Measurements from ENCODE around the gene GJA8.
"Not testable (repeated sequence)": the region's sequence is repeated elsewhere in the genome, so short reads cannot be mapped to it uniquely, and the experiment has no call there.

Gene GJA8

DNA sequence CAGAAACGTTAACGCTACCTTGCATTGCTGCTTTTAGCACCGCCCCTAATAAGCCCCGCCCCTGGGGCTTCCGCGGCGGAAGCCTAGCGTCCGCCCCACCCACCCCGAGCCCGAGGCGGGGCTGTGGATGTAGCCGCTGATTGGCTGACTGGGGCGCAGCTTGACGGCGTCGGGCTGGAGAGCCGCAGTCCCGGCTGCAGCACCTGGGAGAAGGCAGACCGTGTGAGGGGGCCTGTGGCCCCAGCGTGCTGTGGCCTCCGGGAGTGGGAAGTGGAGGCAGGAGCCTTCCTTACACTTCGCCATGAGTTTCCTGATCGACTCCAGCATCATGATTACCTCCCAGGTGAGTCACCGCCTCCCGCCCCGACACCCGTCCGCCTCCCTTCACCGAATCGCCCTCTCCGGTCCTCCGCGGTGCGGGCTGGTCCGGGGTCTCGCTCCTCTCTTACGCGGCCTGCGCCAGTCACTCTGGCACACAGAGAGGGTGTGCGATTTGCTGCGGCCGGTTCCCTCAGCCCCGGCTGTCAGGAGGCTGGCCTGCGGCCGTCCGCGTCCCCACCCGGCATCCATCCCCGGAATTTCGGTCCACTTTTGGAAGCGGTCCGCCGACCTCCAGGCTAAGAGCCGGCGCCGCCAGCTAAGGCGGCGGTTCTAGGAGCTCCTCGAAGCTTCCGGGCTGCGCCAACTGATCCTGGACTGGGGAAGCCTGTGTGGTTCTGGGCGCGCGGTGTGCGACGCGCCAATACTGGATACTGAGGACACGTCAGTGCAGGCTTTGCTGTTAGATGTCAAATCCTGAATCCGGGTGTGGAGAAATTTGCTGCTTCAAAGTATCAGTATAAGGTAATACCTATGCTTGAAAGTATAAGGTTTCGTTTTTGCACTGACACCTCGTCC is 25.9 kb downstream of the GJA8 start, which contains the start of gene GPR89B:
Gene GPR89B, plus strand, starts transcription at position 185 of the 897 bp plus-strand sequence. Its CDS starts 117 bp downstream, at position 302.
- peak; percentile 82 to 96 (median 88) for DNase-seq

DNA sequence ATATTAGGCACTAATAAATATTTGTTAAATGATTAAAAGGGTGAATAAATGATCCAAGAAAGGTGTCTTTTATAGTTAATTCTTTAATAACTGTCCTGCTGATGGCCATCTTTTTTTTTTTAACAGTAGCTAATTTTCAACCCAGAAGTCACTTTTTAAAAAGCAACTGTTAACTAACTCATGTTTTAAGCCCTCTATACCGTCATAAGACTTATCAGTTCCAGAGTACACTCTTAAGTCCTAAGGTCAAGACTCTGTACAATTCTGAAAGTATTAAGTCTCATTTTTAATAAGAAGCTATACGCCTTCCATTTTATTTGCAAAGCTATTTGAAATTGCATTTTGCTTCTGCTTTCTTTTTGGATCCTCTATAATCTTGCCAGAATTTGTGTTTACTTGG is 28.5 kb downstream of the GJA8 start:
- not testable (repeated sequence) for DNase-seq

- DNase-seq, result not testable (repeated sequence)
Observed at GRCh38 chr1:147935296-147935695, 32.7 kb downstream of the GJA8 start.

DNA sequence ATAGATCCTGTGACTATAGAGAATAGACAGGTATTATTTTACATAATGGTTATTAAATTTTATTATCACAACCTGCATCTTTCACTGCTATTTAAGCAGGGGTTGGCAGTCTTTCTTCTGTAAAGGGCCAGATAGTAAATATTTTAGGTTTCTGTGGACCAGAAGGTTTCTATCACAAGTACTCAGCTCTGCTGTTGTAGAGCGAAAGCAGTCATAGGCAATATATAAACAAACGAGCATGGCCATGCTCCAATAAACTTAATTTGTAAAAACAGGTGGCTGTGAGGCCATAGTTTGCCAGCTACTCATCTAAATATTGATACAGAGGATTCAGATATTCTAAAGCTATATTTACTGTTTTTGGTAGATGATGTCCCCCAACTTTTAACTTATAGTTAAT is 37.9 kb downstream of the GJA8 start:
- not testable (repeated sequence) for DNase-seq

DNA sequence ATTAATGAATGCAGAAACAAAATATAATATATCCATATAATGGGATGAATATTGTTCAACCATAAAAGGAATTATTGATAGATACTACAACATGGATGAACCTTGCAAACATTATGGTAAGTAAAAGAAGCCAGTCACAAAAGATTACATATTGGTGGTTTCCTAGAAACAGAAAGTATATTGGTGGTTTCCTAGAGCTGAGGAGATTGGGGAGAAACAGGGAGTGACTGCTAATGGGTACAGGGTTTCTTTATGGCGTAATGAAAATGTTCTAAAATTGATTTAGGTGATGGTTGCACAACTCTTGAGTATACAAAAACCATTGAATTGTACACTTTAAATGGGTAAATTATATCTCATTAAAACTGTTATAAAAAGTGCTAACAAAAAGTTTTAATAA is 40.0 kb downstream of the GJA8 start:
- not testable (repeated sequence) for DNase-seq

DNA sequence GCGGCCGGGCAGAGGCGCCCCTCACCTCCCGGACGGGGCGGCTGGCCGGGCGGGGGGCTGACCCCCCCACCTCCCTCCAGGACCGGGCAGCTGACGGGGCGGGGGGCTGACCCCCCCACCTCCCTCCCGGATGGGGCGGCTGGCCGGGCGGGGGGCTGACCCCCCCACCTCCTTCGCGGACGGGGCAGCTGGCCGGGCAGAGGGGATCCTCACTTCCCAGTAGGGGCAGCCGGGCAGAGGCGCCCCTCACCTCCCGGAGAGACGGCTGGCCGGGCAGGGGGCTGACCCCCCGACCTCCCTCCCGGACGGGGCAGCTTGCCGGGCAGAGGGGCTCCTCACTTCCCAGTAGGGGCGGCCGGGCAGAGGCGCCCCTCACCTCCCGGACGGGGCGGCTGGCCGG is 46.9 kb downstream of the GJA8 start:
- DNase-seq, result not testable (repeated sequence)
